ENCODE measurements around the gene ADIPOQ.

DNA sequence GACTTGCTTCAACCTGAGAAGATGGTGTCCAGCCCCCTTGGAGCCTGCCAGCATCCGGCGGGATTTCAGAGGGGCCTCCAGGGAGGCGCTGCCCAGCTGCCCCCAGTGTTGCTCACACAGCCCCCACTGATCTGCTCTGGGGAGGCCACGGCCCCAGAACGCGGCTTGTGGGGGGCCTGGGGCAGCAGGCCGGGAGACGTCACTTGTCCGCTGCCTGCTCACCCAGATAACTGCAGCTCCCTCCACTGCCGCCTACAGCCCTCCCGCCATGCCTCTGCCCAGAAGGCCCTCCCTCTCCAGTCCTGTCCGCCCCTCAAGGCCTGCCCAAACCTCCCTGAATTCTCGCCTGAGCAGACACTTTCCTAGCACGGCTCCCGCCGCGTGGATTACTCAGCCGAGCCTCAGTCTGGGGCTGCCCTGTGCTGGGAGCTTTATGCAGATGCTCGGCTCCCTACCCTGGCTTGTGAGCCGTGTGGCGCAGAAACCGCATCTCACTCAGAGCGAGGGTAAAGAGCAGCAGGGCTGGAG, 17.2 kb upstream of the ADIPOQ start:
- TF ChIP-seq POLR2A (IDR thresholded peaks at IDR 0.05), result no peak
- TF ChIP-seq, protein P1, sequence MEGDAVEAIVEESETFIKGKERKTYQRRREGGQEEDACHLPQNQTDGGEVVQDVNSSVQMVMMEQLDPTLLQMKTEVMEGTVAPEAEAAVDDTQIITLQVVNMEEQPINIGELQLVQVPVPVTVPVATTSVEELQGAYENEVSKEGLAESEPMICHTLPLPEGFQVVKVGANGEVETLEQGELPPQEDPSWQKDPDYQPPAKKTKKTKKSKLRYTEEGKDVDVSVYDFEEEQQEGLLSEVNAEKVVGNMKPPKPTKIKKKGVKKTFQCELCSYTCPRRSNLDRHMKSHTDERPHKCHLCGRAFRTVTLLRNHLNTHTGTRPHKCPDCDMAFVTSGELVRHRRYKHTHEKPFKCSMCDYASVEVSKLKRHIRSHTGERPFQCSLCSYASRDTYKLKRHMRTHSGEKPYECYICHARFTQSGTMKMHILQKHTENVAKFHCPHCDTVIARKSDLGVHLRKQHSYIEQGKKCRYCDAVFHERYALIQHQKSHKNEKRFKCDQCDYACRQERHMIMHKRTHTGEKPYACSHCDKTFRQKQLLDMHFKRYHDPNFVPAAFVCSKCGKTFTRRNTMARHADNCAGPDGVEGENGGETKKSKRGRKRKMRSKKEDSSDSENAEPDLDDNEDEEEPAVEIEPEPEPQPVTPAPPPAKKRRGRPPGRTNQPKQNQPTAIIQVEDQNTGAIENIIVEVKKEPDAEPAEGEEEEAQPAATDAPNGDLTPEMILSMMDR (IDR thresholded peaks at IDR 0.05), result no peak

All from Peyer's patch (tissue), 4 donors.